ENCODE results near the gene LIPT1. TPM values are rescaled to one million over a fixed set of nuclear protein-coding genes. Genes with fewer than 3 reads are reported as not detected.
"Not testable (repeated sequence)": the region's sequence is repeated elsewhere in the genome, so short reads cannot be mapped to it uniquely, and the experiment has no call there.

Gene LIPT1
- total and polyA plus RNA-seq, 7 experiments from 2014 or later: 7.7 to 28.6 (median 21.2) TPM

DNA sequence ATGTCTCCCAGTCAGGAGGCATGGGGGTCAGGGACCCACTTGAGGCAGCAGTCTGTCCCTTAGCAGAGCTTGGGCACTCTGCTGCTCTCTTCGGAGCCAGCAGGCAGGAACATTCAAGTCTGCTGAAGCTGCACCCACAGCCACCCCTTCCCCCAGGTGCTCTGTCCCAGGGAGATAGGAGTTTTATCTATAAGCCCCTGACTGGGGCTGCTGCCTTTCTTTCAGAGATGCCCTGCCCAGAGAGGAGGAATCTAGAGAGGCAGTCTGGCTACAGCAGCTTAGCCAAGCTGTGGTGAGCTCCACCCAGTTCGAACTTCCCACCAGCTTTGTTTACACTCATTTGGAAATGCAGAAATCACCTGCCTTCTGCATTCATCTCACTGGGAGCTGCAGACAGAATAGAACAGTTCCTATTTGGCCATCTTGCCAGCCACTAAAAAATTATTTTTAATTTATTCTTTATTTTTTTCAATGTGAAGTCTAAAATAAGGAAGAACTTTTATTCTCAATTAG lies 19.7 kb upstream of the LIPT1 start:
- H3K4me1 ChIP-seq (ENCODE audit: control insufficient read depth in 2 of 2, insufficient read depth in 2 of 2, low read length in 2 of 2); H3K36me3 ChIP-seq (ENCODE audit: control insufficient read depth in 2 of 3, insufficient read depth in 3 of 3, low read length in 3 of 3); H3K27ac Mint-ChIP-seq; DNase-seq; ATAC-seq; intact Hi-C loops (cut with micrococcal nuclease); H3K4me3 Mint-ChIP-seq; H3K9me3 ChIP-seq (ENCODE audit: control insufficient read depth in 2 of 3, low read length in 3 of 3); POLR2A ChIA-PET; H3K27me3 ChIP-seq (ENCODE audit: control insufficient read depth in 2 of 2, insufficient read depth in 2 of 2, low read length in 2 of 2); H3K4me3 ChIP-seq (ENCODE audit: low read length); H3K27ac ChIP-seq (ENCODE audit: low read depth, low read length): not testable (repeated sequence)
- H3K27me3 Mint-ChIP-seq: peaks cover 0 to 33% (median 0%) of the 10 kb centered on the region in 5 donors
- CTCF ChIA-PET: interaction anchor here (0.7 kb wide), 1 partner anchor 41 kb away, joined by 3 read pairs; no protein-coding TSS in a partner anchor
- peaks cover 13 to 81% (median 42%) of the 10 kb centered on the region in 11 donors for H3K9me3 Mint-ChIP-seq
- H3K36me3 Mint-ChIP-seq: peaks cover 14 to 45% (median 37%) of the 10 kb centered on the region in 5 donors
- H3K4me1 Mint-ChIP-seq: peaks cover 0 to 19% (median 11%) of the 10 kb centered on the region in 7 donors

DNA sequence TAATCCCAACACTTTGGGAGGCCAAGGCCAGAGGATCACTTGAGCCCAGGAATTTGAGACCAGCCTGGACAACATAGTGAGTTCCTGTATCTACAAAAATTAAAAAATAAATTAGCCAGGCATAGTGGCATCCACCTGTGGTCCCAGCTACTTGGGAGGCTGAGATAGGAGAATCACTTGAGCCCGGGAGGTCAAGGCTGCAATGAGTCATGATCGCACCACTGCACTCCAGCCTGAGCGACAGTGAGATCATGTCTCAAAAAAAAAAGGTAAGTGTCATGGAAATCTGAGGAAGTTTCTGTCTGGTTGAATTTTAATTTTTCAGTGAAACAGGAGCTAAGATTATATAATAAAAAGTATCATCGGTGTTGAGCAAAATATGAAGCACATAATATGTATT lies 15.8 kb upstream of the LIPT1 start:
- Histone ChIP-seq H3K4me1 (ENCODE audit: control insufficient read depth in 2 of 2, insufficient read depth in 2 of 2, low read length in 2 of 2) (peaks cover 13% of the 10 kb centered on the region in 2 donors), H3K9me3 (ENCODE audit: control insufficient read depth in 2 of 3, low read length in 3 of 3) (no peaks in the 10 kb centered on the region), H3K36me3 (ENCODE audit: control insufficient read depth in 2 of 3, insufficient read depth in 3 of 3, low read length in 3 of 3) (no peaks in the 10 kb centered on the region), H3K27ac (ENCODE audit: low read depth, low read length) (no peak overlapping the region), H3K27me3 (ENCODE audit: control insufficient read depth in 2 of 2, insufficient read depth in 2 of 2, low read length in 2 of 2) (no peaks in the 10 kb centered on the region), H3K4me3 (ENCODE audit: low read length) (no peak overlapping the region)
- ATAC-seq (no peak), DNase-seq (no peak)
- Mint-ChIP-seq H3K36me3 (peaks cover 4 to 31% (median 23%) of the 10 kb centered on the region in 5 donors), H3K27ac (peak overlapping the region in 1 of 9 donors; percentile 57), H3K9me3 (peaks cover 3 to 42% (median 14%) of the 10 kb centered on the region in 11 donors), H3K27me3 (peaks cover 0 to 44% (median 0%) of the 10 kb centered on the region in 5 donors), H3K4me3 (peak overlapping the region in 4 of 10 donors; percentile 1 to 92 (median 37)), H3K4me1 (peaks cover 0 to 31% (median 25%) of the 10 kb centered on the region in 7 donors)
- intact Hi-C loops (cut with micrococcal nuclease): no loop called here
- CTCF ChIA-PET: no interaction called here
- POLR2A ChIA-PET: no interaction called here

DNA sequence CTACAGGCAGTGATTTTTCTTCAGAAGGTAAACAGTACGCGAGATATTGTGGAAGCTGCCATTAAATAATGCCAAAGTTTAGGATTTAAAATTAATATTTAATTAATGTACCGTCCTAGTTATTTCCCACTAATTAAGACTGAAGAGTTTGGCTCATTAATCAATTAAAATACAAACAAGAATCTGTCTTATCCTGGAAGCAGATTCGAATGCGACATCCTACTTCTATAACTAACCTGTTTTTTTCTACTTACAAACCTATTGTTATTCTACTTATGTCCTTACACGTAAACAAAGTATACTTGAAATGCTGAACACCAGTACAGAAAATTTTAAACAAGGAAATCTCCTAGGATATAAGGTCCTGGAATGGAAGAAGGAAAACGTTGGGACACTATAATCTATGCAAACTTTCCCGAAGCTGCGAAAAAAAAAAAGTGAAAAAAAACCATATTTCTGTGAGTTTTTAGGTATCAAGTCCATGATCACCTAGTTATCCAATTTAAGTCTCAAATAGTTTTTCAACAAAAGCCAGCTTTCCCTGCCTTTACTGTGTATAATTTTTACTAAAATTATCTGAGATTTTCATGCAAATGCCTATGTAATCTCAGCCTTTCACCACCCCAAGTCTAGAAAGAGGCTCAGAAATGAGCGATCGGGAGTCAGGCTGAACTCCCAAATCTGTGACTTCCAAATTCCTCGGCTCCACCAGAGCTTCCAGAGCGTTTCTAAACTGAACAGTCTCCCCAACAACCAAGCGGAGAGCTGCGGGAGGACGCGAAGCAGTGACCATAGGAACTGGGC lies 14.5 kb upstream of the LIPT1 start:
- POLR2A ChIA-PET: interaction anchor here (0.7 to 4.7 kb wide), 14 partner anchors 13 to 369 kb away, joined by 3 to 101 read pairs (median 5); partner anchors contain the start of genes EIF5B, LIPT1, MITD1 and MRPL30
- peaks cover 0 to 31% (median 25%) of the 10 kb centered on the region in 7 donors for H3K4me1 Mint-ChIP-seq
- intact Hi-C loops (cut with micrococcal nuclease): loop anchor here in 1 of 2 donors (2.0 to 10.0 kb wide), 6 partner anchors 23 to 535 kb away; partner anchors contain the start of genes COA5, MGAT4A and UNC50

DNA sequence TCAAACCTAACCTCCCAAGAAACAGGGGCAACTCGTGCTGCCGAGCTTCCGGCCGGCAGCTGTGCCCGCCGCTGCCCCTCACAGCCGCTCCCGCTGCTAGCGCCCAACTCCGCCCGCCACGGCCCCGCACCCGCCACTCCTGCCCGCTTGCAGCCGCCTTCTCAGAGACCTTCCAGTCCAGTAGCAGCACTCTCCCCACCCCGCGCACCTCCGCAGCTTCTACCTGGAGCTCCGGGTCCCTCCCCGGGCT lies 14.0 kb upstream of the LIPT1 start:
- no peaks in the 10 kb centered on the region for H3K27me3 ChIP-seq (ENCODE audit: control insufficient read depth in 2 of 2, insufficient read depth in 2 of 2, low read length in 2 of 2)
- peaks cover 0 to 25% (median 18%) of the 10 kb centered on the region in 5 donors for H3K36me3 Mint-ChIP-seq
- peaks cover 0 to 41% (median 0%) of the 10 kb centered on the region in 5 donors for H3K27me3 Mint-ChIP-seq
- POLR2A ChIA-PET: interaction anchor here (0.7 to 4.7 kb wide), 15 partner anchors 13 to 370 kb away, joined by 3 to 101 read pairs (median 5); partner anchors contain the start of genes EIF5B, LIPT1, MITD1 and MRPL30
- H3K27ac ChIP-seq (ENCODE audit: low read depth, low read length): peak overlapping the region; percentile 82
- H3K9me3 Mint-ChIP-seq: peaks cover 0 to 28% (median 6%) of the 10 kb centered on the region in 11 donors
- peaks cover 0 to 31% (median 25%) of the 10 kb centered on the region in 7 donors for H3K4me1 Mint-ChIP-seq
- H3K4me3 Mint-ChIP-seq: peak overlapping the region; percentile 90 to 99 (median 97)
- peaks cover 13% of the 10 kb centered on the region in 2 donors for H3K4me1 ChIP-seq (ENCODE audit: control insufficient read depth in 2 of 2, insufficient read depth in 2 of 2, low read length in 2 of 2)
- ATAC-seq (no peak), DNase-seq (no peak)
- H3K4me3 ChIP-seq (ENCODE audit: low read length): peak overlapping the region; percentile 97
- intact Hi-C loops (cut with micrococcal nuclease): loop anchor here (1.0 to 10.0 kb wide), 11 partner anchors 14 to 1144 kb away; partner anchors contain the start of genes LIPT1 (in 2 of the 2), MITD1 (in 2 of the 2), MRPL30 (in 2 of the 2) and TSGA10 (in 2 of the 2)
- no peaks in the 10 kb centered on the region for H3K9me3 ChIP-seq (ENCODE audit: control insufficient read depth in 2 of 3, low read length in 3 of 3)
- H3K27ac Mint-ChIP-seq: peak overlapping the region; percentile 92 to 99 (median 98)
- CTCF ChIA-PET: interaction anchor here (0.5 to 0.6 kb wide), 2 partner anchors 14 to 304 kb away, joined by 3 to 4 read pairs; no protein-coding TSS in a partner anchor
- H3K36me3 ChIP-seq (ENCODE audit: control insufficient read depth in 2 of 3, insufficient read depth in 3 of 3, low read length in 3 of 3): no peaks in the 10 kb centered on the region

More for the DNA sequence above, 14.5 kb upstream of the LIPT1 start:
- peaks cover 0 to 24% (median 20%) of the 10 kb centered on the region in 5 donors for H3K36me3 Mint-ChIP-seq
- Histone ChIP-seq H3K9me3 (ENCODE audit: control insufficient read depth in 2 of 3, low read length in 3 of 3) (no peaks in the 10 kb centered on the region), H3K4me3 (ENCODE audit: low read length) (peak overlapping the region; percentile 97), H3K36me3 (ENCODE audit: control insufficient read depth in 2 of 3, insufficient read depth in 3 of 3, low read length in 3 of 3) (no peaks in the 10 kb centered on the region), H3K27me3 (ENCODE audit: control insufficient read depth in 2 of 2, insufficient read depth in 2 of 2, low read length in 2 of 2) (no peaks in the 10 kb centered on the region), H3K4me1 (ENCODE audit: control insufficient read depth in 2 of 2, insufficient read depth in 2 of 2, low read length in 2 of 2) (peaks cover 13% of the 10 kb centered on the region in 2 donors), H3K27ac (ENCODE audit: low read depth, low read length) (peak overlapping the region; percentile 82)
- CTCF ChIA-PET: interaction anchor here (0.5 kb wide), 1 partner anchor 303 kb away, joined by 4 read pairs; no protein-coding TSS in a partner anchor
- no peak for ATAC-seq
- H3K4me3 Mint-ChIP-seq: peak overlapping the region; percentile 90 to 99 (median 97)
- no peak for DNase-seq
- peaks cover 0 to 32% (median 6%) of the 10 kb centered on the region in 11 donors for H3K9me3 Mint-ChIP-seq
- peaks cover 0 to 41% (median 0%) of the 10 kb centered on the region in 5 donors for H3K27me3 Mint-ChIP-seq
- H3K27ac Mint-ChIP-seq: peak overlapping the region; percentile 92 to 99 (median 98)

DNA sequence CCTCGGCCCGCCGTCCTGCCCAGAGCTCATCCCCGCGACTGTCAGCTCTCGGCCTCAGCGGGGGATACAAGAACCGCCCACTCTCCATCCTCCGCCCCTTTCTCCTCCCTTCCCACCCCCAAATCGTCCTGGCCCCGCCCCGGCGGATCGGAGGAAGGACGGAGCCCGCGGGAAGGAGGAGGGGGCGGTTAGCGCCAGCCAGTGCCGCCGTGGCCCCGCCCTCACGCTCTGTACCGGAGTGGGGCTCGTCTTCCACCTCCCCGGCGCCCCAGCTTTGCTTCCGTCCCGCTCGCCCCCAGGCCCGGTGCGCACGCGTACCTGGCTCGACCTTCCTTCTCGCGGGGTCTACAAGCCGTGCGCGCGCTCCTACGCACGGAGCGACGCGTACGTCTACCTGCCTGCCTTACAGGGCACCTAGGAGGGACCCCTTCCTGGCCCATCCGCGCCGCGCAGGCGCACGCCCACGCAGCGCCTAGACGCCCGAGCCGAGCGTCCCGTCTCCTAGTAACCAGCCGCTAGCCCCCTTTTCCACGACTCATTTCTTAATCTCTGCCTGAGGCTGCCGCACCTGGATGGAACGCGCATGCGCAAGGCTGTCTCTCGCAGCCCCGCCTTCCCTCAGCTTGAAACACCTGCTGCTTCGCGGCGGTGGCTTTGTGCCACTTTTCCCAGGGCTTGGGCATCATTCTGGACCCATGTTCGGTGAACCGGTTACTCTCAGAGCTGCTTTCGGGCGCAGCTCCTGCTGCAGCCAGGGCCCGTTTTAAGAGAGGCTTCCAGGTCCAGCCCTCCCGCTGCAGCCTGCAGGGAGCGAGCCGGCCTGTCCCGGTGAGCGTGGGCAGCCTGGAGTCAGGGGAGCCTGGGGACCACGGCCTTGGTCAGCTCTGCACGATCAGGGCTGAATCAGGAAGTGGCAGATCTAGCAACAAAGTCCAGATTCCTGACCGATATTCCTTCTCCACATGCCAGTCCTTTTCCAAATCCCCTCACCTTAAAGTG lies 13.4 kb upstream of the LIPT1 start, which contains the start of gene C2orf15:
C2orf15 (plus strand) TSS at position 598 of the 999 bp plus-strand sequence. CDS start 8,852 bp downstream, outside the sequence.
- H3K4me3 Mint-ChIP-seq: peak within 1 kb of the TSS; percentile 90 to 99 (median 97)
- POLR2A ChIA-PET: interaction anchor here (0.6 to 4.7 kb wide), 19 partner anchors 12 to 1151 kb away, joined by 3 to 101 read pairs (median 4); partner anchors contain the start of genes EIF5B, LIPT1, MITD1 and MRPL30
- DNase-seq (peak; percentile 89 to 98 (median 96)), ATAC-seq (peak; percentile 95)
- H3K27ac ChIP-seq (ENCODE audit: low read depth, low read length): peak within 1 kb of the TSS; percentile 82
- no peaks in the 10 kb centered on the region for H3K9me3 ChIP-seq (ENCODE audit: control insufficient read depth in 2 of 3, low read length in 3 of 3)
- peak within 1 kb of the TSS; percentile 92 to 99 (median 98) for H3K27ac Mint-ChIP-seq
- peaks cover 0 to 31% (median 25%) of the 10 kb centered on the region in 7 donors for H3K4me1 Mint-ChIP-seq
- H3K4me3 ChIP-seq (ENCODE audit: low read length): peak within 1 kb of the TSS; percentile 97
- H3K36me3 ChIP-seq (ENCODE audit: control insufficient read depth in 2 of 3, insufficient read depth in 3 of 3, low read length in 3 of 3): no peaks in the 10 kb centered on the region
- H3K27me3 ChIP-seq (ENCODE audit: control insufficient read depth in 2 of 2, insufficient read depth in 2 of 2, low read length in 2 of 2): no peaks in the 10 kb centered on the region
- H3K27me3 Mint-ChIP-seq: peaks cover 0 to 41% (median 0%) of the 10 kb centered on the region in 5 donors
- intact Hi-C loops (cut with micrococcal nuclease): loop anchor here (1.0 to 10.0 kb wide), 11 partner anchors 13 to 1145 kb away; partner anchors contain the start of genes LIPT1 (in 2 of the 2), MITD1 (in 2 of the 2), MRPL30 (in 2 of the 2) and TSGA10 (in 2 of the 2)
- peaks cover 13% of the 10 kb centered on the region in 2 donors for H3K4me1 ChIP-seq (ENCODE audit: control insufficient read depth in 2 of 2, insufficient read depth in 2 of 2, low read length in 2 of 2)
- peaks cover 0 to 24% (median 6%) of the 10 kb centered on the region in 11 donors for H3K9me3 Mint-ChIP-seq
- H3K36me3 Mint-ChIP-seq: peaks cover 0 to 25% (median 13%) of the 10 kb centered on the region in 5 donors
- CTCF ChIA-PET: interaction anchor here (0.5 to 0.6 kb wide), 2 partner anchors 14 to 305 kb away, joined by 3 to 4 read pairs; no protein-coding TSS in a partner anchor
